Right lung (tissue), 10 donors: ENCODE results near the gene CA5A. TPM values are rescaled to one million over a fixed set of nuclear protein-coding genes. Genes with fewer than 3 reads are reported as not detected.
A peak's percentile ranks its signal among the peaks of the same experiment; 100 is the strongest.
"Not testable (repeated sequence)": the region's sequence is repeated elsewhere in the genome, so short reads cannot be mapped to it uniquely, and the experiment has no call there.

ENCODE experiments used
- DNase-seq, 2 donors: peaks; one replicate each; pipeline ENCODE4 v3.0.0-alpha.2; 2013
- long read RNA-seq, 8 donors: transcript quantifications; one replicate each; lab custom pipeline, GENCODE V29; 2026
- polyA plus RNA-seq, 5 donors: library from polyadenylated mRNA; unstranded; fragments of 120-200 nt; gene quantifications; one replicate each; pipeline versions ENCODE4 v1.2.1 to v1.2.3, GENCODE V29; 2013; ENCODE audit warnings: inconsistent platforms in 1 of 5, low replicate concordance in 1 of 5; ENCODE audit not compliant: insufficient read length in 5 of 5, insufficient read depth in 1 of 5

The CA5A gene
- under 1 TPM; 0.10 to 0.34 (median 0.13) TPM for polyA plus RNA-seq
- long read RNA-seq, donor 1 = 0 reads
- long read RNA-seq, donor 2 = 0 reads
- long read RNA-seq, donor 3 = 0 reads
- long read RNA-seq, donor 4 = 0 reads
- long read RNA-seq, donor 5 = 0 reads
- long read RNA-seq, donor 6 = 0 reads
- long read RNA-seq, donor 7 = 0 reads
- long read RNA-seq, donor 8 = 0 reads

- DNase-seq = no peak
Measured at GRCh38 chr16:87936375-87937230, at the start of gene CA5A. Gene CA5A, minus strand, starts transcription at chr16:87936529. Its CDS starts 79 bp downstream, at chr16:87936450.

- not testable (repeated sequence) for DNase-seq
Measured at GRCh38 chr16:87985493-87985892, 49.2 kb upstream of the CA5A start.

- no peak for DNase-seq
Measured at GRCh38 chr16:87984632-87985267, 48.4 kb upstream of the CA5A start.

GRCh38 chr16:87984180-87984579 lies 47.9 kb upstream of the CA5A start:
- DNase-seq = not testable (repeated sequence)

- not testable (repeated sequence) for DNase-seq
Measured at GRCh38 chr16:87983737-87984097, 47.4 kb upstream of the CA5A start.

GRCh38 chr16:87983072-87983736 lies 46.9 kb upstream of the CA5A start:
- not testable (repeated sequence) for DNase-seq

GRCh38 chr16:87982581-87983041 lies 46.3 kb upstream of the CA5A start:
- DNase-seq = no peak

GRCh38 chr16:87981376-87981775 lies 45.0 kb upstream of the CA5A start:
- DNase-seq = not testable (repeated sequence)

GRCh38 chr16:87979911-87980630 lies 43.7 kb upstream of the CA5A start:
- DNase-seq = not testable (repeated sequence)

GRCh38 chr16:87979352-87979751 lies 43.0 kb upstream of the CA5A start:
- DNase-seq = no peak

GRCh38 chr16:87978127-87978526 lies 41.8 kb upstream of the CA5A start:
- no peak for DNase-seq

GRCh38 chr16:87976665-87977064 lies 40.3 kb upstream of the CA5A start:
- DNase-seq = no peak

- no peak for DNase-seq
Measured at GRCh38 chr16:87974178-87974577, 37.8 kb upstream of the CA5A start.

GRCh38 chr16:87973717-87974116 lies 37.4 kb upstream of the CA5A start:
- no peak for DNase-seq

GRCh38 chr16:87971933-87972332 lies 35.6 kb upstream of the CA5A start:
- DNase-seq = no peak

GRCh38 chr16:87970186-87970585 lies 33.9 kb upstream of the CA5A start:
- no peak for DNase-seq

GRCh38 chr16:87968541-87968940 lies 32.2 kb upstream of the CA5A start:
- DNase-seq = no peak

GRCh38 chr16:87966685-87967185 lies 30.4 kb upstream of the CA5A start:
- no peak for DNase-seq

- peak; percentile 67 to 77 for DNase-seq
Measured at GRCh38 chr16:87966064-87966645, 29.8 kb upstream of the CA5A start.

GRCh38 chr16:87965417-87965816 lies 29.1 kb upstream of the CA5A start:
- DNase-seq = no peak
